Fibroblast of lung (primary cell): ENCODE results near the gene XXYLT1.

Experiments used
- CTCF ChIP-seq, 2 donors: IDR thresholded peaks in 1 of 2; conservative IDR thresholded peaks in 1 of 2; 1 replicate in 1 of 2; 2 replicates in 1 of 2; pipeline ENCODE4 v1.5.1; 2011 to 2012; ENCODE audit warnings: low read length in 2 of 2, control low read depth in 1 of 2, inconsistent platforms in 1 of 2, low read depth in 1 of 2, mild to moderate bottlenecking in 1 of 2
- EZH2 ChIP-seq: IDR thresholded peaks from 2 replicates; pipeline ENCODE4 v1.5.1; 2012; ENCODE audit warnings: low read length, control low read depth, mild to moderate bottlenecking; ENCODE audit errors: missing control alignments

- TF ChIP-seq CTCF (conservative IDR thresholded peaks at IDR 0.05 in 1 of 2, IDR thresholded peaks at IDR 0.05 in 1 of 2; ENCODE audit: low read depth in 1 of 2, low read length in 2 of 2) (no peak), EZH2 (no peak)
Measured at GRCh38 chr3:195148549-195148948, 122.4 kb downstream of the XXYLT1 start.
